D341Med (cell line): ENCODE measurements around the gene AFAP1L1.
"Not testable (repeated sequence)": the region's sequence is repeated elsewhere in the genome, so short reads cannot be mapped to it uniquely, and the experiment has no call there.

Experiments used
- DNase-seq: peaks from one replicate; pipeline ENCODE4 v3.0.0; 2012; ENCODE audit warnings: low spot score

AFAP1L1 gene

DNA sequence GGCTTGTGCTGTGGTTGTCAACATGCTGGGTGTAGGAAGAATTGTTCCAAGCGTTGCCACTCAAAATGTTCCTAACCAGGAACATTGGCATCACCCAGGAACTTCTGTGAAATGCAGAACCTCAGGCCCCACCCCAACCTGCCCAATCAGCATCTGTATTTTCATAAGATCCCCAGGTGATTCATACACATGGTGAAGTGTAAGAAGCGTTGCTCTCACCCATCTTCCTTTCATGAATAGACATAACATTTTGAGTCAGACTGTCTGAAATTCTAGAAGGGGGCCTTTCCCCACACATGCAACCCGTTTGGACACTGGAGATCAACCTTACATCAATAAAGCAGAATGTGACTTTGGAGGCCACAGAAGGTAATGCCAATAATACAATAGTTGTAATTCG is 9.3 kb upstream of the AFAP1L1 start:
- DNase-seq, result no peak

GRCh38 chr5:149264439-149265067 is 7.1 kb upstream of the AFAP1L1 start:
- DNase-seq, result peak; percentile 51

DNA sequence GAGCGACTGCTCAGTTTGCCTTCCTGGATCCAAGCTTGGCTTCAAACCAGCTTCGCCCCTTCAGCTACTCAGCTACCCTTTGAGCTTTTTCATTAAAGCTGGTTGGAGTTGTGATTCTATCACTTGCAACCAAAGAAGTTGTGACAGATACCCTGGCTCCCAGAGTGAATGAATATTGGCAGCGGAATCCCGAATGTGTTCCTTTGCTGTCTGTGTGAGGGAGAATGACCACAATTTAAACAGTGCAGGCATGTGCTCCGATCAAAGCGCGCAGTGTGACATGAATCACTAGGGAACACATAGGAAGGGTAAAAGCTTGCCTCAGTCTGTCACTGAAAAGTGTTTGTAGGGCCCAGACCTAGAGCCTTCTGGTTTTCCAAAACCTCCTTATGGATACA is 6.6 kb upstream of the AFAP1L1 start:
- DNase-seq, result no peak

- DNase-seq, result peak; percentile 51
These were observed 6.1 kb upstream of the AFAP1L1 start for GRCh38 chr5:149265597-149265996.

GRCh38 chr5:149267241-149267973 is 4.3 kb upstream of the AFAP1L1 start:
- DNase-seq, result no peak

DNA sequence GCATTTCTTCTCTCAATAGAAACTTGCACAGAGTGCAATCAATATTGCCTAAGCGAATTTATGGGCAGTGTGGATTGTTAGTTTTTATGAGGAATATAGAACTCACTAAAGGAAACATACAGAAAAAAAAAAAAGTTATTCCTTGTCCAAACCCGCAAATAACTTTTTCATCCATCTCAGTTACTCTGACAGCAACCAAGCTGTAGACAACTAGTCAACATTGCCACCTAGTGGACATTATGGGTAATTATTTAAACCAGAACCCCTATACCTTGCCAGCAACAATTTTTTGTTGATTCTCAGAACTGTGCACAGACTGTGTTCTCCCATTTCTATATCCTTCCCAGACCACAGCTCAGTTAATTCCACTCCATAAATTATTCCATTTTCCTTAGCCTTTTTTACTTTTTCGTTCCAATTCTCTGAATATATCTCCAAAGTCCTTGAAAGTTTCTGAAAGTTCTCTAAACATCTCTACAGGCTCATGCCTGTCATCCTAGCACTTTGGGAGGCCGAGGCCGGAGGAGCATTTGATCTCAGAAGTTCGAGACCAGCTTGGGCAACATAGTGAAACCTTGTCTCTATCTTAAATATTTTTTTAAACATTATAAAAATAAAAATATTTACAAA is 2.6 kb upstream of the AFAP1L1 start:
- DNase-seq, result peak; percentile 57

DNA sequence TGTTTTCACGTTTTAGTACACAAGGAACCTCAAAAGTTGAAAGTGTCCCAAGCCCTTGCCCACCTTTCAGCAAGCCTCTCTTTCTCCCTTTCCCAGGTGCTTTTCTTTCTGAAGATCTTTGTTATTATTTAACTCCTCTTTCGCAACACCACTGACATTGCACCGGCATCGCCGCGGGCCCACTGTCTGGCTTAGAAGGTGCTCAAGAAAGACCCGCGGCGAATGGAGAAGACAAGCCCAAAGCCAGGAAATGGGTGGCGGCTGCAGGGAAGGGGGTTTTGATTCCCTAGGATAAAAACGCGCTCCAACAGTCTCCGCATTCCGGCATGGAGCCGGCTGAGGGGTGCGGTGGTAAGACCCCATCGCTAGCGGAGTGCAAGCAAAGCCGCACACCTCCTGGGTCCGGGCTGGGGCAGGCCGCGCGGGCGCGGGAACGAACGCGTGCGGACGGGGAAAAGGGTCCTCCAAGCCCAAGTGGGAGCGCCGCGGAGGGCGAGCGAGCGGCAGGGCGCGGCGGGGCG is 404 bp upstream of the AFAP1L1 start:
- no peak for DNase-seq

DNA sequence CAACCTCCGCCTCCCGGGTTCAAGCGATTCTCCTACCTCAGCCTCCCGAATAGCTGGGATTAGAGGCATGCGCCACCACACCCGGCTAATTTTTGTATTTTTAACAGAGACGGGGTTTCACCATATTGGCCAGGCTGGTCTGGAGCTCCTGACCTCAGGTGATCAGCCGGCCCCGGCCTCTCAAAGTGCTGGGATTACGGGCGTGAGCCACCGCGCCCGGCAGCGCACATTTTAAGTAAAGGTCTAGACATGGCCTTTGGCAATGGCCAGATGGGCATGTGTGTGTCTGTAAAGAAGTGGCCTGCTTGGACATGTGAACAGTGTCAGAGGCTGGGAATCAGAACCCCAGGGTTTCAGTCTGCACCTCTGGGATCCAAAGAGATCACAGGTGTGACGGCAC is 1.1 kb downstream of the AFAP1L1 start:
- not testable (repeated sequence) for DNase-seq

DNA sequence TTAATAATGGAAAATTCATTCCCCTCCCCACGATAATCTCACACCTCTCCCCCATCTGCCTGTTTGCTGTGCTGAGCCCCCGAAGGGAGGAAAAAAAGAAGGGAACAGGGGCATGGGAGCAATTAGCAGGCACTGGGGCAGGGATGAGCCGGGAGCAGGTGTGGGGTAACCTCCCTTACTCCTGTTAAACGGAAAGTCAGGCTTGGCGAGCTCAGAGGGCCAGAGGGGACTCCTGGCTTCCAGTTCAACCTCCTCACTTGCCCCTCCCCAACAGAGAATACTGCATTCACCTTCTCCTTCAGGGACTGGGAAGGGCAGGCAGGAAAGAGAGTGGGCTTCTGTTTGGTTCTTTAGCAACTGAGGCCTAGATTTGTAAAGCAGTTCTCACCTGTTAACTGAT is 1.6 kb downstream of the AFAP1L1 start:
- DNase-seq, result no peak

GRCh38 chr5:149273950-149274349 is 2.3 kb downstream of the AFAP1L1 start:
- DNase-seq, result no peak

- no peak for DNase-seq
These were observed 3.3 kb downstream of the AFAP1L1 start for GRCh38 chr5:149274939-149275338.

GRCh38 chr5:149277801-149278200 is 6.1 kb downstream of the AFAP1L1 start:
- no peak for DNase-seq

DNA sequence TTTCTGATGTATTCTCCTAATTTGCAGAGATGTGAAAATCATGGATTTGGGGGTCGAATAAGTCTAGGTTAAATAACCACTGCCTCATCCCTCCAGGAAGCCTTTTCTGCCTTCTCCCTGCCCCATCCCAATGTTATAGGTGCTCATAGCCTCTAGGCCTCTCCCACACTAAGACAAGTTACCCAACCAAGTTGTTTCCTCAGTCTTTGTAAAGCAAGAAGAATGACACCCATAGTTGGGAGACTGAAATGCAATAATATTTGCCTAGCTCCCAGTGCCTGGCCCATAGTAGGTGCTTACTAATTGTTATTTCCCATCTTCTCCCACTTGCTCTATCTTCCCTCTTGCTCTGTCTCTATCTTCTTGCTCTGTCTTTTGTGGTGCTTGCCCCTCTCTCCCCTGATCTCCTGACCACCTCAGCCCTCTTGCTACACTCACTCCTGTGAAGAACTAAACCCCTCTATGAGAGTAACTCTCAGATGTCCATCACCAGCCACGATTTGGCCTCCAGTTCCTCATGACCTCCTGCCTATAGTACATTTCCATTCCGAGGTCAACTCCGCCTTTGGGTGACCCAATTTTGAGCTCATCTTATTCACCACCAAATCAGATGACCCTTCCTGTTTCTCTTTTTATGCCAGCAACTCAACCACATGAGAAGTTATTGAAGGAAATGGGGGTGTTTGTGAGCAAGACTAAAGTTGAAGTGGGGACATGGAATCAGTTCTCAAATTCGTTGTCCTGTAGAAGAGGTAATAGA is 7.0 kb downstream of the AFAP1L1 start:
- no peak for DNase-seq

- DNase-seq, result no peak
These were observed 8.0 kb downstream of the AFAP1L1 start for GRCh38 chr5:149279661-149280060.

DNA sequence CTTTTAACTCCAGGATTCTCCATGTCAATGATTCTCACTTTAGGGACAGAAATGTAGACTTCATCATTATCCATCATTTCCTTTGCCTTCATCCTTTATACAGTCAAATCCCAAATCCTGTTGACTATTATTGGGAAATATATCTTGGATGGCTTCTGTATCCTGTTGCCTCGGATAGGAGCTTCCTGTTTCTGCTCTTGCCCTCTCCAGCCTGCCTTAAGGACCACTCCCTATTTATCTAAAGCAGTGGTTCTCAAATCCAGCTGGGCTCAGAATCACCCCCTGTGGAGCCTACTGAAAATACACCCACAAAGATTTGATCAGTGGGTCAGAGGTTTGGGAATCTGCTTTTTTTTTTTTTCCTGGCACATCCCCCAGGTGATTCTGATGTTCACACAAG is 8.5 kb downstream of the AFAP1L1 start:
- DNase-seq, result no peak

- no peak for DNase-seq
These were observed 9.1 kb downstream of the AFAP1L1 start for GRCh38 chr5:149280802-149281201.

DNA sequence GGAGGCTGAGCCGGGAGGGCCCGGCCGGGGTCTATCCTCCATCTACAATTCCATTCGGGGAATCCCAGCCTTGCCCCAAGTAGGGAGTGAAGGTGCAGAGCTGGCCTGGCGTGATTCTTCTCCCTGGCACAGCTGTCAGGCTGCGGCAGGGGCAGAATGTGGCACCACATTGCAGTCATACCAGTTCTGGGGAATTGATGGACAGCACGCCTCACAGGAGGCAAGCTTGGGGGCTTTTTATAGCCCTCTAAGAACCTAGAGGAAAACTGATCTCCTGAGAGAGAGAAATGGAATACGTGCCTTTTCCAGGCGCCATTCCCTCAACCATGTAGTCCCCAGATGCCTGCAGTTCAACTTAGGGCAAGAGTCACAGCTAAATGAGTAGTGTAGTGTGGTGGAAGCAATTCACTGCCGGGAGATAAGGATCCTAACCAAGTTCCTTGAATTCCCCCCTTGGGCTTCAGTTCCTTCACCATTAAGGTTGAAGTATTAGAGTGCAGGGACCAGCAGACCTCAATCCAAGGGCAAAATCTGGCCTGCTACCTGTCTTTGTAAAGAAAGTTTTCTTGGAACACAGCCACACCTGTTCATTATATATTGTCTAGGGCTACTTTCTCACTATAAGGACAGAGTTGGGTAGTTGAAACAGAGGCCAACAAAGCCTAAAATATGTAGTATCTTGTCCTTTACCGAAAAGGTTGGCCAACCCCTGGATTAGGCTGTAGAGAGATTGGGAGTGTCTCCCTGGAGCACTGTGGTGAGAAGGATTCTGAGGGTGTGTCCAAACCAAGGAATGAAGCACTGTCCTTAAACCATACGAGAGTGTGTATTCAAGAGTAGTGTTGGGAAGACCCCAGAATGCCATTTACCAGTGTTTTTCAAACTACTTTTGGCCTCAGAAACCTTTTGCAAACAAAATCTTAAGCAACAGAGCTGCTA is 10.6 kb downstream of the AFAP1L1 start:
- no peak for DNase-seq

- no peak for DNase-seq
These were observed 11.3 kb downstream of the AFAP1L1 start for GRCh38 chr5:149282966-149283332.

- no peak for DNase-seq
These were observed 12.2 kb downstream of the AFAP1L1 start for GRCh38 chr5:149283626-149284480.

GRCh38 chr5:149284501-149284900 is 12.8 kb downstream of the AFAP1L1 start:
- DNase-seq, result no peak
